Vagina (tissue), 2 donors: Measurements from ENCODE around the gene LMAN2L.

Source experiments
- CTCF ChIP-seq, 3 experiments: fragments of 450-650 bp in 2 of 3; fragments of 200-600 bp in 1 of 3; sonication (generic) in 1 of 3; IDR thresholded peaks; one replicate each; pipeline ENCODE4 v1.5.1; 2017 to 2019; ENCODE audit warnings: antibody characterized with exemption in 3 of 3, mild to moderate bottlenecking in 2 of 3, moderate library complexity in 2 of 3
- POLR2A ChIP-seq, 2 donors: fragments of 450-650 bp; IDR thresholded peaks; one replicate each; pipeline ENCODE4 v1.6.1; 2017; ENCODE audit warnings: antibody characterized with exemption in 2 of 2, mild to moderate bottlenecking in 2 of 2, moderate library complexity in 2 of 2

DNA sequence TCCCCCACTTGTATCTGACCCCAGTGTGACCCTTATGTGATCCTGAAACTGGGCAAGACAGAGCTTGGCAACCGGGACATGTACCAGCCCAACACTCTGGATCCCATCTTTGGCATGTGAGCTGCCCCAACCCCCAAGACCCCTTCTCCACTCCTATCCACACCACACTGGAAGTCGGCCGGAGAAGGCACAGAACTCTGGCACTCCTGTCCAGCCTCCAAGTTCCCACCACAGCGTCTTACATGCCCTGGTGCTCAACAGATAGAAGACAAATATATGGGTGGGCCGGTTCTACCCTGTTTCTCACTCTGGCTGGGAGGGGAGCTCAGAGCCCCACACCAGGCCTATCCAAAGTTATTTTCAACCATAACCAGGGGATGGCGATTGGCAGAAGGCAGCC, 40.8 kb downstream of the LMAN2L start:
- no peak for TF ChIP-seq POLR2A (IDR thresholded peaks at IDR 0.05)
- TF ChIP-seq CTCF (IDR thresholded peaks at IDR 0.05): no peak
